SKM-1 treated with dmso at 0.1 percent for 144 hours (cell line): Measurements from ENCODE around the gene ARHGAP10.

Experiments used
- DNase-seq: peaks from one replicate; lab custom pipeline; 2025; ENCODE audit not compliant: unreplicated experiment; lab: John Stamatoyannopoulos, UW

Gene ARHGAP10

GRCh38 chr4:148060264-148061140, 328.6 kb downstream of the ARHGAP10 start:
- no peak for DNase-seq

GRCh38 chr4:148061141-148061481, 329.2 kb downstream of the ARHGAP10 start:
- no peak for DNase-seq

GRCh38 chr4:148061795-148062194, 329.9 kb downstream of the ARHGAP10 start:
- no peak for DNase-seq

GRCh38 chr4:148062301-148062950, 330.5 kb downstream of the ARHGAP10 start:
- no peak for DNase-seq

GRCh38 chr4:148064451-148064850, 332.6 kb downstream of the ARHGAP10 start:
- no peak for DNase-seq

GRCh38 chr4:148065075-148065474, 333.2 kb downstream of the ARHGAP10 start:
- DNase-seq, result no peak

- DNase-seq, result no peak
Observed at GRCh38 chr4:148067301-148067916, 335.5 kb downstream of the ARHGAP10 start.

GRCh38 chr4:148068065-148068911, 336.4 kb downstream of the ARHGAP10 start:
- no peak for DNase-seq

GRCh38 chr4:148069086-148069894, 337.4 kb downstream of the ARHGAP10 start:
- no peak for DNase-seq

GRCh38 chr4:148069895-148070178, 337.9 kb downstream of the ARHGAP10 start:
- DNase-seq, result no peak

- DNase-seq, result no peak
Observed at GRCh38 chr4:148071009-148071408, 339.1 kb downstream of the ARHGAP10 start.

GRCh38 chr4:148072789-148073188, 340.9 kb downstream of the ARHGAP10 start:
- DNase-seq, result no peak

GRCh38 chr4:148073349-148073748, 341.5 kb downstream of the ARHGAP10 start:
- DNase-seq, result no peak

GRCh38 chr4:148074462-148074861, 342.6 kb downstream of the ARHGAP10 start:
- DNase-seq, result no peak

GRCh38 chr4:148075438-148075837, 343.6 kb downstream of the ARHGAP10 start:
- no peak for DNase-seq

GRCh38 chr4:148076964-148077363, 345.1 kb downstream of the ARHGAP10 start:
- no peak for DNase-seq

- DNase-seq, result no peak
Observed at GRCh38 chr4:148077581-148077980, 345.7 kb downstream of the ARHGAP10 start.

- DNase-seq, result no peak
Observed at GRCh38 chr4:148078061-148078460, 346.2 kb downstream of the ARHGAP10 start.

GRCh38 chr4:148079961-148080360, 348.1 kb downstream of the ARHGAP10 start:
- no peak for DNase-seq

- DNase-seq, result no peak
Observed at GRCh38 chr4:148081267-148081666, 349.4 kb downstream of the ARHGAP10 start.

- no peak for DNase-seq
Observed at GRCh38 chr4:148081745-148082144, 349.9 kb downstream of the ARHGAP10 start.
